Fibroblast of the aortic adventitia (primary cell): ENCODE measurements around the gene ERC1. TPM values are rescaled to one million over a fixed set of nuclear protein-coding genes. Genes with fewer than 3 reads are reported as not detected.
A peak's percentile ranks its signal among the peaks of the same experiment; 100 is the strongest.

ENCODE experiments used
- DNase-seq: peaks from one replicate; pipeline ENCODE4 v3.0.0-alpha.2; 2010; ENCODE audit warnings: low read depth
- H3K4me3 ChIP-seq: 2 replicates; pipeline ENCODE4 v1.5.1; 2011; ENCODE audit warnings: low read depth, mild to moderate bottlenecking, control low read depth, low read length, moderate library complexity
- total RNA-seq: library from RNA; depleted of rRNA; stranded (reverse); fragments of >200 nt; gene quantifications from 2 replicates; pipeline ENCODE4 v1.2.3, GENCODE V29; 2012; ENCODE audit warnings: low replicate concordance
- TF ChIP-seq, protein P1 (sequence below): IDR thresholded peaks from 2 replicates; pipeline ENCODE4 v1.5.1; 2011; ENCODE audit warnings: mild to moderate bottlenecking, low read length, control low read depth, inconsistent platforms; ENCODE audit not compliant: insufficient read depth

The ERC1 gene
- total RNA-seq, 1 donor: 50.9 TPM

DNA sequence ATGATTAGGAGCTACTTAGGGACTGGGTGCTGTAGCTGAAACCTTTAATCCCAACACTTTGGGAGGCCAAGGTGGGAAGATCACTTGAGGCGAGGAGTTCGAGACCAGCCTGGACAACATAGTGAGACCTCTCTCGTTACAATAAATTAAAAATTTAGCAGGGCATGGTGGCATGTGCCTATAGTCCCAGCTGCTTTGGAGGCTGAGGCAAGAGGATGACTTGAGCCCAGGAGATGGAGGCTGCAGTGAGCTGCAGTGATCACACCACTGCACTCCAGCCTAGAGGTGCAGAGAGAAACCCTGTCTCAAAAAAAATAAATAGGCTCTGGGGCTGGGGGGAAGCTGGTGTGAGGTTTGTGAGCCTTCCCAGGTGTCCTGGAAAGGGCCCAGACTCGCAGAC is 506.1 kb downstream of the ERC1 start:
- TF ChIP-seq, protein P1, sequence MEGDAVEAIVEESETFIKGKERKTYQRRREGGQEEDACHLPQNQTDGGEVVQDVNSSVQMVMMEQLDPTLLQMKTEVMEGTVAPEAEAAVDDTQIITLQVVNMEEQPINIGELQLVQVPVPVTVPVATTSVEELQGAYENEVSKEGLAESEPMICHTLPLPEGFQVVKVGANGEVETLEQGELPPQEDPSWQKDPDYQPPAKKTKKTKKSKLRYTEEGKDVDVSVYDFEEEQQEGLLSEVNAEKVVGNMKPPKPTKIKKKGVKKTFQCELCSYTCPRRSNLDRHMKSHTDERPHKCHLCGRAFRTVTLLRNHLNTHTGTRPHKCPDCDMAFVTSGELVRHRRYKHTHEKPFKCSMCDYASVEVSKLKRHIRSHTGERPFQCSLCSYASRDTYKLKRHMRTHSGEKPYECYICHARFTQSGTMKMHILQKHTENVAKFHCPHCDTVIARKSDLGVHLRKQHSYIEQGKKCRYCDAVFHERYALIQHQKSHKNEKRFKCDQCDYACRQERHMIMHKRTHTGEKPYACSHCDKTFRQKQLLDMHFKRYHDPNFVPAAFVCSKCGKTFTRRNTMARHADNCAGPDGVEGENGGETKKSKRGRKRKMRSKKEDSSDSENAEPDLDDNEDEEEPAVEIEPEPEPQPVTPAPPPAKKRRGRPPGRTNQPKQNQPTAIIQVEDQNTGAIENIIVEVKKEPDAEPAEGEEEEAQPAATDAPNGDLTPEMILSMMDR: no peak
- DNase-seq: no peak
- H3K4me3 ChIP-seq: no peak overlapping the region

DNA sequence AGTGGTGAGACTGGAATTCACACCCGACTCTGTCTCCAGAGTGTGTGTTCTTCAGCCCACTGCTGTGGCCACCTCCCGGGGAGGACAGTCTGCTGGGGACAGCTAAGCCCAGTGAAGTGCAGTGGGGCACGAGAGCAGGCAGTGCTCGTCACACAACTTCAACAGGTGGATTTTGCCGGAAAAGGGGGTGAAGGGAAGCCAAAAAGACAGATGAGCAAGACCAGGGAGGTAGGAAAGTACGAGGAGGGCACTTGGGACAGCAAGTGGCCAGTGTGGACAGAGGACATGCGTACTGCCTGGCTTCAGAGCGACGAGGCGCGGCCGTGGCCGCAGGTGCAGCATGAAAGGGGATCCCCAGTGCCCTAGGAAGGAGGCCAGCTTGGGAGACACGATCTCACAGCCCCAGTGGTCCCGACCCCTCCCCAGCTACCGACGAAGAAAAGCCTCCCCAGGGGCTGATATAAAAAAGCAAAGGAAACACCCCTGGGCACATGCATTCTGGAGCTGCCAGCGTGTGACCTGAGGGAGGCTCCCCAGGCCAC is 507.2 kb downstream of the ERC1 start:
- TF ChIP-seq, protein P1: no peak
- H3K4me3 ChIP-seq: no peak overlapping the region
- DNase-seq: no peak

DNA sequence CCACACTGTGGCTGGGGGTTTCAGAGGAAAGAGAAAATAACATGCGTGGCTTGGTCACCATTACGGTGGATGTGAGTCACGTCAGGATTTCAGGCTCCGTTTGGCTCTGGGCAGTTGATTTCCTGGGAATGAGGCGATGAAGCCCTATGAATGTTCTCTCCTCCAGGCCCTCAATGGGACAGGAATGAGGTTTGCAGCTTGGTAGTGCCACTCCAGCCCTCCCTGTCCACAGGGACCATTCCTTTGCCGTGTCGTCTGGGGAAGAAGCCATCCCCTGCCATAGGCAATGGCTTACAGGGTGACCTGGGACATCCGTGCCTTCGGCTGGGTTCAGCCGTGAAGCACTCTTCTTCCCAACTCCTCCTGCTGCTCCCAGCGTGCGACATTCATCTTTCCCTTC is 508.3 kb downstream of the ERC1 start:
- no peak overlapping the region for H3K4me3 ChIP-seq
- TF ChIP-seq, protein P1: no peak

DNA sequence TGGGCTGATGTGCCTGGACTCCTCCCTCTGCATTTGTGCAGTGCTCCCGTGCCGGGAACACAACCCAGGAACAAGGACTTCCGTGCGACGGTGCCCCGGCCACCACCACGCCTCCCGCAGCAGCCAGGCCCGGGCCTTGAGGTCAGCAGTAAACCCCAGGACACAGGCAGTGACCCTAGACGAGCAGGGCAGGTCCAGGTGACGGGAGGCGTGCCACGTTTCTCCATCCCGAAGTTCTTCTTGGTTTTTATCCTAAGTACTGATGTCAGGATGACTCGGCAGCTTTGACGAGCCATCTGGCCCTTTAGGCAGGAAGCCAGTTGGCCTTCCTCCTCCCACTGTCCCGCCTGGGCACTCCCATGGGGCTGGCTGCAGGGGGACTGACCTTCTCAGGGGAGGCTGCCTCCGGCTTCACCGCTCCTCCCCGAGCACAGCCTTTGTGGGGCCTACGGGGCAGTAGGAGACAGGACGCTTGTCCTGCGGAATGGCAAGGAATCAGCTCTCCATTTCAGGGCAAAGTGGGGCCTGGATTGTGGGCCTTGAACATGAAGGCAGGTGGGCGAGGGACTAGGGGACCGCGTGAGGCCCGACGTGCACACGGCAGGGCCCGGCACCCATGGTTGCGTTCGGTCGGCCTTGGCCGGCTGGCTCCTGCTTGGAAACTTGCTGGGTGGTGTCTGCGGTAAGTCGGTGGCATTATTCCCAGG is 509.2 kb downstream of the ERC1 start:
- TF ChIP-seq, protein P1: no peak
- no peak overlapping the region for H3K4me3 ChIP-seq
- DNase-seq: peak; percentile 60

More for the DNA sequence above, 508.3 kb downstream of the ERC1 start:
- DNase-seq: no peak

DNA sequence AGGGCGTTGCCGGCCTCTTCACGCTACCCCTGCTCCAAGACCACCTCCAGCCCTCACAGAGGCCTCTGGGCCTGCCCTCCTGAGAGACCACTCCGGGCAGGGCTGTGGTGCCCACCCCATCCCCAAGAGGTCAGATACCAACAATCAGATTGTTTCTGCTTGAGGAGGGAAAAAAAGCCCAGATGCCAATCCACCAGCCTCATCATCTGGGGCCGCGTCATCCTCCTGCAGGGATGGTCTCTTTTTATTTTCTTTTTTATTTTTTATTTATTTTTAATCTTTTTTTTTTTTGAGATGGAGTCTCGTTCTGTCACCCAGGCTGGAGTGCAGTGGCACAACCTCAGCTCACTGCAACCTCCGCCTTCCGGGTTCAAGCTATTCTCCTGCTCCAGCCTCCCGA is 510.0 kb downstream of the ERC1 start:
- H3K4me3 ChIP-seq: no peak overlapping the region
- DNase-seq: no peak
- TF ChIP-seq, protein P1: no peak

DNA sequence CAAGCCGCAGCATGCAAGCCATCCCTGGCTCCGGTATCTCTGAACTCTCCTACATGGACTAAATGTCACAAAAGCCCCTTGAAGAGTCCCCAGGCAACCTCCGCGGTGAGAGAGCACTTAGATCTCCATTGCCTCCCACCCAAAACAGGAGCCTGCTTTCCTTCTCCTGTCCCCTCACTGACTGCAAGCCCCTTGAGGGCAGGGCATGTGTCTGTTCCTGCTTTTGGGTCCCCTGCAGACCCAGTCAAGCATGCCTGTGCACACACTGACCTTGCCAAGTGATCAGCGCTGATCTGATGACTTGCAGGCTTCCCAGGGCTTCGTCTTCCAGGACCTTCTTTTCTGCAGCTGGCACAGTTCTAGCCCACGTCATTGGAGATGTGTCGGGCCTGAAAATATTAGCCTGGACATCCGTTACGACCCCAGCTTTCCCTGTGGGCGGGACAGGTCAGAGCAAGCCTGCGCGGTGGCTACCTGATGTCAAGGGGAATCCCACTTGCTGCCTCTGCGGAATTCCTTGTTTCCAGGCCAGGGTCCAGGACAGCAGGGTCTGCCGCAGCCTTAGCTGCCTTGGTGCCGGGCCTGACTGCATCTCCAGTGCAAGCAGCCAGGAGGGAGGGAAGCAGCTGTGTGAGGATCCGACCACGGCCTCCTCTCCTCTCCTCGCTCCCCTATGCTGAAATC is 510.8 kb downstream of the ERC1 start:
- no peak overlapping the region for H3K4me3 ChIP-seq
- DNase-seq: no peak
- TF ChIP-seq, protein P1: no peak
